Endothelial cell of umbilical vein (primary cell): ENCODE measurements around the gene GAPDH.

Experiments
- POLR2A ChIP-seq: IDR thresholded peaks from 2 replicates; pipeline ENCODE4 v1.6.1; 2012; ENCODE audit warnings: low read depth, mild to moderate bottlenecking, control low read depth, low read length
- POLR2AphosphoS5 ChIP-seq: IDR thresholded peaks from 2 replicates; pipeline ENCODE4 v1.6.1; 2012; ENCODE audit warnings: low read depth, mild to moderate bottlenecking, control low read depth, low read length, moderate library complexity; ENCODE audit not compliant: insufficient read depth
- TF ChIP-seq, protein P1 (sequence below), 2 donors: IDR thresholded peaks; 1 replicate in 1 of 2; 2 replicates in 1 of 2; pipeline ENCODE4 v1.5.1; 2011; ENCODE audit warnings: low read length in 2 of 2, mild to moderate bottlenecking in 2 of 2, moderate library complexity in 2 of 2, control low read depth in 1 of 2, inconsistent platforms in 1 of 2, low read depth in 1 of 2; ENCODE audit not compliant: insufficient read depth in 1 of 2; ENCODE audit errors: extremely low read depth in 1 of 2

- TF ChIP-seq, protein P1, sequence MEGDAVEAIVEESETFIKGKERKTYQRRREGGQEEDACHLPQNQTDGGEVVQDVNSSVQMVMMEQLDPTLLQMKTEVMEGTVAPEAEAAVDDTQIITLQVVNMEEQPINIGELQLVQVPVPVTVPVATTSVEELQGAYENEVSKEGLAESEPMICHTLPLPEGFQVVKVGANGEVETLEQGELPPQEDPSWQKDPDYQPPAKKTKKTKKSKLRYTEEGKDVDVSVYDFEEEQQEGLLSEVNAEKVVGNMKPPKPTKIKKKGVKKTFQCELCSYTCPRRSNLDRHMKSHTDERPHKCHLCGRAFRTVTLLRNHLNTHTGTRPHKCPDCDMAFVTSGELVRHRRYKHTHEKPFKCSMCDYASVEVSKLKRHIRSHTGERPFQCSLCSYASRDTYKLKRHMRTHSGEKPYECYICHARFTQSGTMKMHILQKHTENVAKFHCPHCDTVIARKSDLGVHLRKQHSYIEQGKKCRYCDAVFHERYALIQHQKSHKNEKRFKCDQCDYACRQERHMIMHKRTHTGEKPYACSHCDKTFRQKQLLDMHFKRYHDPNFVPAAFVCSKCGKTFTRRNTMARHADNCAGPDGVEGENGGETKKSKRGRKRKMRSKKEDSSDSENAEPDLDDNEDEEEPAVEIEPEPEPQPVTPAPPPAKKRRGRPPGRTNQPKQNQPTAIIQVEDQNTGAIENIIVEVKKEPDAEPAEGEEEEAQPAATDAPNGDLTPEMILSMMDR (IDR thresholded peaks at IDR 0.05; ENCODE audit: extremely low read depth in 1 of 2, insufficient read depth in 1 of 2, low read depth in 1 of 2, low read length in 2 of 2): no peak
- TF ChIP-seq POLR2AphosphoS5 (no peak), POLR2A (no peak)
These were observed 38.7 kb downstream of the GAPDH start for GRCh38 chr12:6573001-6573400.
